Adrenal gland (tissue), 12 donors: ENCODE data around the gene CACNA1H. TPM values are rescaled to one million over a fixed set of nuclear protein-coding genes. Genes with fewer than 3 reads are reported as not detected.

ENCODE experiments used
- DNase-seq, 7 donors: peaks; one replicate each; pipeline ENCODE4 v3.0.0-alpha.2; 2019 to 2020
- H3K27ac ChIP-seq, 5 donors: fragments of 200-600 bp; sonication (generic) in 4 of 5; 1 replicate in 3 of 5; 2 replicates in 2 of 5; pipeline versions ENCODE4 v1.5.1 to v1.8.0; 2016 to 2020; ENCODE audit warnings: mild to moderate bottlenecking in 1 of 5
- H3K27me3 ChIP-seq: fragments of 200-600 bp; 2 replicates; pipeline ENCODE4 v1.8.0; 2021
- H3K36me3 ChIP-seq, 2 donors: fragments of 200-600 bp; replicated peaks in 1 of 2; 1 replicate in 1 of 2; 2 replicates in 1 of 2; pipeline versions ENCODE4 v1.5.1 to v1.8.0; 2018 to 2022
- H3K4me1 ChIP-seq, 2 donors: fragments of 200-600 bp; replicated peaks in 1 of 2; 1 replicate in 1 of 2; 2 replicates in 1 of 2; pipeline versions ENCODE4 v1.5.1 to v1.8.0; 2018 to 2021
- H3K4me3 ChIP-seq, 4 donors: fragments of 200-600 bp; sonication (generic) in 3 of 4; one replicate each; pipeline ENCODE4 v1.5.1; 2016 to 2018
- H3K9me3 ChIP-seq, 3 donors: fragments of 200-600 bp; sonication (generic) in 1 of 3; replicated peaks in 1 of 3; 1 replicate in 2 of 3; 2 replicates in 1 of 3; pipeline versions ENCODE4 v1.5.1 to v1.8.0; 2016 to 2021
- CTCF ChIP-seq, 6 experiments: fragments of 450-650 bp in 4 of 6; fragments of 200-600 bp in 2 of 6; sonication (generic) in 1 of 6; IDR thresholded peaks; 1 replicate in 5 of 6; 2 replicates in 1 of 6; pipeline versions ENCODE4 v1.5.1 to v1.8.0; 2016 to 2021; ENCODE audit warnings: antibody characterized with exemption in 6 of 6, mild to moderate bottlenecking in 2 of 6, moderate library complexity in 1 of 6
- POLR2A ChIP-seq, 2 donors: fragments of 450-650 bp; IDR thresholded peaks; one replicate each; pipeline ENCODE4 v1.6.1; 2017; ENCODE audit warnings: antibody characterized with exemption in 2 of 2, mild to moderate bottlenecking in 2 of 2, moderate library complexity in 1 of 2
- WGBS, 4 donors: extraction: QIAGEN DNeasy Blood & Tissue Kit in 2 of 4; methylation state at CpG; one replicate each; pipeline versions ENCODE4 v1.1.5 to v1.1.7; 2013 to 2017; 5-methylcytosine and 5-hydroxymethylcytosine counted together
- intact Hi-C, 2 donors: fragments of 100-400 bp; cut with DNase I; formaldehyde crosslinking; loops; one replicate each; pipeline versions ENCODE4 v1.14.1 to v1.15.0; 2022 to 2023
- polyA plus RNA-seq, 3 donors: library from polyadenylated mRNA; stranded (reverse); fragments of 200-250 nt in 2 of 3; fragments of 350-450 nt in 1 of 3; fragmentation: Illumina TruSeq in 1 of 3; extraction: RNeasy Lipid Tissue Mini Kit (QIAGEN cat#74804) in 1 of 3; gene quantifications; one replicate each; pipeline ENCODE4 v1.2.3, GENCODE V29; 2013 to 2014
- total RNA-seq, 9 donors: library from RNA; depleted of rRNA in 4 of 9; stranded (reverse); fragments of >200 nt in 4 of 9; fragments of 120-200 nt in 1 of 9; fragmentation: NEBNext Ultra II Directional in 1 of 9; extraction: Animal tissue kit (Norgen Biotek cat#: 25700) in 1 of 9; gene quantifications; one replicate each; pipeline versions ENCODE4 v1.1.0 to v1.2.4, GENCODE V29; 2013 to 2023
- donor health status: healthy with polysubstance abuse.
- donor health status: Bipolar disorder and iron deficiency.
- donor health status: DM: yes; HTN: yes; CAD: no.
- donor health status: DM: no; HTN: no; CAD: no.
- donor health status: DM: no; HTN: no; CAD: no.
- donor health status: DM: yes; HTN: yes; CAD: no.

Gene CACNA1H
- total and polyA plus RNA-seq, 12 donors: 14.0 to 121 (median 34.9) TPM

- Histone ChIP-seq H3K4me3 (no peak overlapping the region), H3K4me1 (no peaks in the 10 kb centered on the region), H3K27me3 (no peaks in the 10 kb centered on the region), H3K36me3 (no peaks in the 10 kb centered on the region), H3K27ac (no peak overlapping the region), H3K9me3 (no peaks in the 10 kb centered on the region)
- WGBS, 4 donors: 77 to 82% (median 78%) methylated on average over 13 to 26 of the region's 26 CpGs
- TF ChIP-seq POLR2A (IDR thresholded peaks at IDR 0.05): no peak
- TF ChIP-seq CTCF (IDR thresholded peaks at IDR 0.05): no peak
- intact Hi-C loops: no loop called here
- DNase-seq: no peak
Measured at GRCh38 chr16:1112506-1113184, 40.3 kb upstream of the CACNA1H start.

GRCh38 chr16:1113489-1113888, 39.4 kb upstream of the CACNA1H start:
- DNase-seq: no peak
- H3K4me3 ChIP-seq: no peak overlapping the region
- H3K27ac ChIP-seq: no peak overlapping the region
- H3K4me1 ChIP-seq: no peaks in the 10 kb centered on the region
- no peaks in the 10 kb centered on the region for H3K9me3 ChIP-seq
- no peaks in the 10 kb centered on the region for H3K36me3 ChIP-seq
- TF ChIP-seq CTCF (IDR thresholded peaks at IDR 0.05): no peak
- TF ChIP-seq POLR2A (IDR thresholded peaks at IDR 0.05): no peak
- intact Hi-C loops: no loop called here
- WGBS, 4 donors: 60 to 73% (median 72%) methylated on average over 15 to 16 of the region's 16 CpGs; no CpG with 5 or more reads in 1 of the 4 donors
- H3K27me3 ChIP-seq: no peaks in the 10 kb centered on the region

GRCh38 chr16:1113889-1114526, 38.9 kb upstream of the CACNA1H start:
- no peaks in the 10 kb centered on the region for H3K27me3 ChIP-seq
- 69 to 81% (median 79%) methylated on average over 3 to 15 of the region's 15 CpGs for WGBS, 4 donors

GRCh38 chr16:1116693-1117077, 36.2 kb upstream of the CACNA1H start:
- TF ChIP-seq POLR2A (IDR thresholded peaks at IDR 0.05): no peak
- TF ChIP-seq CTCF (IDR thresholded peaks at IDR 0.05): no peak
- Histone ChIP-seq H3K36me3 (no peaks in the 10 kb centered on the region), H3K4me1 (no peaks in the 10 kb centered on the region), H3K9me3 (no peaks in the 10 kb centered on the region), H3K27ac (no peak overlapping the region), H3K4me3 (no peak overlapping the region), H3K27me3 (no peaks in the 10 kb centered on the region)
- DNase-seq: no peak
- WGBS, 4 donors: 68 to 86% (median 76%) methylated on average over 3 to 16 of the region's 16 CpGs
- intact Hi-C loops: no loop called here

More at GRCh38 chr16:1113889-1114526, 38.9 kb upstream of the CACNA1H start:
- DNase-seq: no peak
- no peaks in the 10 kb centered on the region for H3K4me1 ChIP-seq
- intact Hi-C loops: no loop called here
- H3K4me3 ChIP-seq: no peak overlapping the region
- TF ChIP-seq POLR2A (IDR thresholded peaks at IDR 0.05): no peak
- TF ChIP-seq CTCF (IDR thresholded peaks at IDR 0.05): no peak
- no peaks in the 10 kb centered on the region for H3K9me3 ChIP-seq
- H3K36me3 ChIP-seq: no peaks in the 10 kb centered on the region
- H3K27ac ChIP-seq: no peak overlapping the region
